ENCODE results near the gene ACER1. TPM values are rescaled to one million over a fixed set of nuclear protein-coding genes. Genes with fewer than 3 reads are reported as not detected.

ACER1 gene
- total RNA-seq, 4 donors from 2014 or later, result 0.53 to 8.1 (median 1.4) TPM

GRCh38 chr19:6273701-6274601, 59.5 kb downstream of the ACER1 start:
- DNase-seq, result no peak
- peak overlapping the region; percentile 72 to 95 (median 84) for H3K27ac ChIP-seq
- WGBS, 2 donors, result 2 to 14% methylated on average over 10 of the region's 30 CpGs
- peaks cover 81 to 100% (median 87%) of the 10 kb centered on the region in 3 donors for H3K4me1 ChIP-seq
- H3K27me3 ChIP-seq, result no peaks in the 10 kb centered on the region
- peaks cover 3 to 16% (median 11%) of the 10 kb centered on the region in 3 donors for H3K36me3 ChIP-seq
- intact Hi-C loops (cut with DNase I), result no loop called here
- H3K4me3 ChIP-seq, result peak overlapping the region in 3 of 4 donors; percentile 22 to 54 (median 24)
- TF ChIP-seq POLR2A (IDR thresholded peaks at IDR 0.05) (no peak), CTCF (IDR thresholded peaks at IDR 0.05) (peak in 1 of 6 experiments; percentile 5)
- no peaks in the 10 kb centered on the region for H3K9me3 ChIP-seq

- TF ChIP-seq CTCF (IDR thresholded peaks at IDR 0.05) (no peak), POLR2A (IDR thresholded peaks at IDR 0.05) (no peak)
- Histone ChIP-seq H3K9me3 (no peaks in the 10 kb centered on the region), H3K27ac (peak overlapping the region; percentile 72 to 95 (median 84)), H3K4me3 (peak overlapping the region in 1 of 4 donors; percentile 54), H3K4me1 (peaks cover 78 to 100% (median 87%) of the 10 kb centered on the region in 3 donors), H3K36me3 (peaks cover 3 to 23% (median 11%) of the 10 kb centered on the region in 3 donors), H3K27me3 (no peaks in the 10 kb centered on the region)
- no peak for DNase-seq
- WGBS, 2 donors, result 67 to 72% methylated on average over 22 of the region's 22 CpGs
- intact Hi-C loops (cut with DNase I), result no loop called here
Measured at GRCh38 chr19:6272913-6273600, 60.4 kb downstream of the ACER1 start.

GRCh38 chr19:6272411-6272791, 61.0 kb downstream of the ACER1 start:
- H3K27me3 ChIP-seq, result no peaks in the 10 kb centered on the region
- peak overlapping the region in 3 of 4 donors; percentile 2 to 35 (median 27) for H3K4me3 ChIP-seq
- H3K36me3 ChIP-seq, result peaks cover 3 to 29% (median 15%) of the 10 kb centered on the region in 3 donors
- intact Hi-C loops (cut with DNase I), result no loop called here
- peak overlapping the region; percentile 72 to 95 (median 84) for H3K27ac ChIP-seq
- H3K4me1 ChIP-seq, result peaks cover 72 to 100% (median 85%) of the 10 kb centered on the region in 3 donors
- no peak for TF ChIP-seq CTCF (IDR thresholded peaks at IDR 0.05)
- no peak for TF ChIP-seq POLR2A (IDR thresholded peaks at IDR 0.05)
- DNase-seq, result no peak
- H3K9me3 ChIP-seq, result no peaks in the 10 kb centered on the region
- WGBS, 2 donors, result 49 to 66% methylated on average over 5 of the region's 11 CpGs

- no peak for DNase-seq
- Histone ChIP-seq H3K4me1 (peaks cover 66 to 96% (median 80%) of the 10 kb centered on the region in 3 donors), H3K9me3 (no peaks in the 10 kb centered on the region), H3K27me3 (no peaks in the 10 kb centered on the region), H3K27ac (peak overlapping the region; percentile 72 to 95 (median 84)), H3K4me3 (peak overlapping the region in 3 of 4 donors; percentile 27 to 55 (median 35)), H3K36me3 (peaks cover 3 to 35% (median 16%) of the 10 kb centered on the region in 3 donors)
- WGBS, 2 donors, result 27 to 46% methylated on average over 19 to 26 of the region's 35 CpGs
- intact Hi-C loops (cut with DNase I), result no loop called here
- TF ChIP-seq POLR2A (IDR thresholded peaks at IDR 0.05) (peak in 1 of 4 donors; percentile 13), CTCF (IDR thresholded peaks at IDR 0.05) (no peak)
Measured at GRCh38 chr19:6271721-6272410, 61.5 kb downstream of the ACER1 start.

All from esophagus squamous epithelium (tissue), 5 donors.